ENCODE measurements around the gene ETV6. TPM values are rescaled to one million over a fixed set of nuclear protein-coding genes. Genes with fewer than 3 reads are reported as not detected.
A peak's percentile ranks its signal among the peaks of the same experiment; 100 is the strongest.

Gene ETV6
- total RNA-seq, 2 experiments from 2014 or later: 28.5 to 30.2 TPM

DNA sequence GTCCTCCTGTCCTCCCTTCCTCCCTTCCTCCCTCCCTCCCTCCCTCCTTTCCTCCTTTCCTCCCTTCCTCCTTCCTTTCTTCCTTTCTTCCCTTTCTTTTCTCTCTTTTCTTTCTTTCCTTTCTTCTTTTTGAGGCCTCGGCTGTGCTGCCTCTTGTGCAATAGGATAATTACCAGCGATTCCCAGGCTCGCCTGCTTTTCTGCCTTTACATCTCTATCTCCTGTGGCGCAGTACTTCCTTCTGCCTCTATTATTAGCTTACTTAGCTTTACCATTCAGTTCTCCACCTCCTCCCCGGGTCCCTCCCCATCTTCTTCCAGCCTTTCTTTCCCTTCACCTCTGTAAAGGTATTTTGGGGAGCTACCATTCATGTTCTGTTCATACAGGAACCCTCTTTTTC is 19.9 kb downstream of the ETV6 start:
- no peaks in the 10 kb centered on the region for H3K27me3 ChIP-seq (ENCODE audit: control insufficient read depth in 1 of 2, insufficient read depth in 2 of 2, low read length in 2 of 2)
- TF ChIP-seq, protein P1, sequence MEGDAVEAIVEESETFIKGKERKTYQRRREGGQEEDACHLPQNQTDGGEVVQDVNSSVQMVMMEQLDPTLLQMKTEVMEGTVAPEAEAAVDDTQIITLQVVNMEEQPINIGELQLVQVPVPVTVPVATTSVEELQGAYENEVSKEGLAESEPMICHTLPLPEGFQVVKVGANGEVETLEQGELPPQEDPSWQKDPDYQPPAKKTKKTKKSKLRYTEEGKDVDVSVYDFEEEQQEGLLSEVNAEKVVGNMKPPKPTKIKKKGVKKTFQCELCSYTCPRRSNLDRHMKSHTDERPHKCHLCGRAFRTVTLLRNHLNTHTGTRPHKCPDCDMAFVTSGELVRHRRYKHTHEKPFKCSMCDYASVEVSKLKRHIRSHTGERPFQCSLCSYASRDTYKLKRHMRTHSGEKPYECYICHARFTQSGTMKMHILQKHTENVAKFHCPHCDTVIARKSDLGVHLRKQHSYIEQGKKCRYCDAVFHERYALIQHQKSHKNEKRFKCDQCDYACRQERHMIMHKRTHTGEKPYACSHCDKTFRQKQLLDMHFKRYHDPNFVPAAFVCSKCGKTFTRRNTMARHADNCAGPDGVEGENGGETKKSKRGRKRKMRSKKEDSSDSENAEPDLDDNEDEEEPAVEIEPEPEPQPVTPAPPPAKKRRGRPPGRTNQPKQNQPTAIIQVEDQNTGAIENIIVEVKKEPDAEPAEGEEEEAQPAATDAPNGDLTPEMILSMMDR (IDR thresholded peaks at IDR 0.05): no peak
- intact Hi-C loops (cut with DNase I, micrococcal nuclease): no loop called here
- peaks cover 26% of the 10 kb centered on the region for H3K4me1 ChIP-seq (ENCODE audit: insufficient read depth, low read length)
- Mint-ChIP-seq H3K4me1 (ENCODE audit: low read depth) (peaks cover 88% of the 10 kb centered on the region), H3K36me3 (ENCODE audit: low read depth) (no peaks in the 10 kb centered on the region), H3K9me3 (no peaks in the 10 kb centered on the region), H3K4me3 (no peak overlapping the region), H3K27me3 (no peaks in the 10 kb centered on the region), H3K27ac (no peak overlapping the region)
- peaks cover 5% of the 10 kb centered on the region for H3K36me3 ChIP-seq (ENCODE audit: insufficient read depth, low read length)
- DNase-seq (no peak), ATAC-seq (ENCODE audit: poor library complexity) (no peak)
- ChIA-PET CTCF (interaction anchor here (1.2 kb wide), 1 partner anchor 16 kb away, joined by 4 read pairs; no protein-coding TSS in a partner anchor), POLR2A (no interaction called here)
- H3K9me3 ChIP-seq (ENCODE audit: control insufficient read depth in 1 of 2, insufficient read depth in 1 of 2, low read length in 2 of 2): no peaks in the 10 kb centered on the region
- H3K4me3 ChIP-seq (ENCODE audit: low read length): no peak overlapping the region
- no peak overlapping the region for H3K27ac ChIP-seq (ENCODE audit: low read depth in 1 of 2, low read length in 2 of 2)

DNA sequence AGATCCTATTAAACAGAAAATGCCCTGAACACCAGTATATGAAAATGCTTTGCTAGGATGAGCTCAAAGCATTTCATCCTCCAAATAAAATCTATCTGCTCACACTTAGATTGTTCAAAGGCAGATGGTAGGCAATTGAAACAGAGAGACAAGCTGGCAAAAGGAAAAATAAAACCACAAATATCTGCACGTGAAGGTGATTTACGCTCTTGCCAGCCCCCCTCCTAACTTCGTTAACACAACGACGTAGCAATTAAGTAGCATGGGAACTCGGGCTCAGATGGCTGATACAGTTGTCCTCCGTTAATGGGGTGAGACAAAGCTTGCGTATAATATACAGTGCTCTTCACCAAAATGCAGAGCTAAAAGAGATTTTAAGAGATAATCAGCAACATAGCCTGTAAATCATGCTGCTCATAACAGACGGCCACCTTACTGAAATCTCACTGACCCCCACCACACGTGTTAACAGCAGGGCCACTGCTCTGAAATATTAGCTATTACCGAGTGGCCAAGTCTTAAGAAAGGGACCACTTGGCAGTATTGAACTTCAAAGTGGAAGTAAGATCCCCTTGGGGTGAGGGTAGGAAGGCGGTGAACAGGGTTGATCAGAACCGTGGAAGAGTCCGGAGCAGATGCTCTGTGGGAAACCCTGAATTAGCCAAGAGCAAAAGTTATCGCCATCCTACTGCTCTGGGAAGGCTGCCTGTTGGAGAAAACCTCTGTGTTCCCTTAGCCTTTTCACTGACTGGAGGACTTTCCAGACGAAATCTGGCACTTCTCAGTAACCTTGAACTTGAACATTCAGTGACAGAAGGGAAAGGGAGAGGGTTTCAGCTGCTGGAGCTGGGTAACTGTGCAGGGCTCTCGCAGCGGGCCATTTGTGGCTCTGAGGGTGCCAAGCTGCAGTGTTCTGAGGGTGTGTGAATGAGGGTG is 23.1 kb downstream of the ETV6 start:
- ATAC-seq (ENCODE audit: poor library complexity) (no peak), DNase-seq (no peak)
- H3K36me3 Mint-ChIP-seq (ENCODE audit: low read depth): peaks cover 4% of the 10 kb centered on the region
- Histone ChIP-seq H3K36me3 (ENCODE audit: insufficient read depth, low read length) (peaks cover 4% of the 10 kb centered on the region), H3K9me3 (ENCODE audit: control insufficient read depth in 1 of 2, insufficient read depth in 1 of 2, low read length in 2 of 2) (no peaks in the 10 kb centered on the region), H3K4me1 (ENCODE audit: insufficient read depth, low read length) (peaks cover 31% of the 10 kb centered on the region), H3K27ac (ENCODE audit: low read depth in 1 of 2, low read length in 2 of 2) (no peak overlapping the region), H3K27me3 (ENCODE audit: control insufficient read depth in 1 of 2, insufficient read depth in 2 of 2, low read length in 2 of 2) (no peaks in the 10 kb centered on the region), H3K4me3 (ENCODE audit: low read length) (no peak overlapping the region)
- peak overlapping the region; percentile 6 for H3K27ac Mint-ChIP-seq
- H3K4me3 Mint-ChIP-seq: no peak overlapping the region
- intact Hi-C loops (cut with DNase I, micrococcal nuclease): no loop called here
- H3K4me1 Mint-ChIP-seq (ENCODE audit: low read depth): peaks cover 90% of the 10 kb centered on the region
- H3K9me3 Mint-ChIP-seq: no peaks in the 10 kb centered on the region
- no peaks in the 10 kb centered on the region for H3K27me3 Mint-ChIP-seq
- POLR2A ChIA-PET: no interaction called here
- CTCF ChIA-PET: interaction anchor here (0.7 kb wide), 1 partner anchor 22 kb away, joined by 3 read pairs; no protein-coding TSS in a partner anchor
- TF ChIP-seq, protein P1 (IDR thresholded peaks at IDR 0.05): no peak

DNA sequence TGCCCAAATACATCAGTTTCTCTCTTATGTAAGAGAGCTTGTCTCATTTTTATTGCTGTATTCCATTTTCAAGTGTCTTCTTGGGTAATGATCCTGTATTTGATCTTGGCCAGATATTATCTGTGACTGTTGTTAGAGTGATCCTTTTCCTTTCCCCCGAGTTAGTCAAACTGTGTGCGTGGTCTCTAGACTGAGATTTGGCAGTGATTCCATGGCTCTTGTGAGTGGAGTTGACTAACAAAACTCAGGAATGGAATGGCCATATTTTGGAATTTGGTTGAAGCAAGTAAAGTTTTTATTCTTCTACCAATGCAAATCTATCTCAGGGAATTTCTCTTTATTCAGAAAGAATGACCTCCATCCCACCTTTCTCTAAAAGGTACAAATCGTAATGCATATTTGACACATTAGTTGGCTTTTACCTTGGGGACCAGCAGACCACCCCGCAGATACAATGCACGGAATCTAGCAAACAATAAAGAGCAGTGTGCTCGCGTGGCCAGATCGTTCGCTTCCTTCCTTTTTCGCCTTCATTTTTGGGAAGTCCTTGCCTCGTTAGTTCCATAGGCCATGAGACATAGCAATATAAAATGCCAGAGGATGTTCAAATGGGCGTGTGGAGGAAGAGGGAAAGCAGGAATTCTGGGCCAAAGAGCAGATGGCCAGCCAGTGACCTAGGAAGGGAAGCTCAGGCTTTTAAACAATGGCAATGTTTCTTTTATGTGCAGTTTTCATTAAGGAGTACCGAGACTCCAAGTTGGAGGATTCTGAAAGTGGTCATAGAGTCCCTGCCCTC is 24.4 kb downstream of the ETV6 start:
- H3K27ac ChIP-seq (ENCODE audit: low read depth in 1 of 2, low read length in 2 of 2): no peak overlapping the region
- peaks cover 22% of the 10 kb centered on the region for H3K4me1 ChIP-seq (ENCODE audit: insufficient read depth, low read length)
- no peak for ATAC-seq (ENCODE audit: poor library complexity)

More for the DNA sequence above, 24.4 kb downstream of the ETV6 start:
- Histone ChIP-seq H3K27me3 (ENCODE audit: control insufficient read depth in 1 of 2, insufficient read depth in 2 of 2, low read length in 2 of 2) (no peaks in the 10 kb centered on the region), H3K36me3 (ENCODE audit: insufficient read depth, low read length) (peaks cover 9% of the 10 kb centered on the region), H3K9me3 (ENCODE audit: control insufficient read depth in 1 of 2, insufficient read depth in 1 of 2, low read length in 2 of 2) (no peaks in the 10 kb centered on the region), H3K4me3 (ENCODE audit: low read length) (no peak overlapping the region)
- Mint-ChIP-seq H3K9me3 (no peaks in the 10 kb centered on the region), H3K4me1 (ENCODE audit: low read depth) (peaks cover 93% of the 10 kb centered on the region), H3K4me3 (no peak overlapping the region), H3K36me3 (ENCODE audit: low read depth) (peaks cover 11% of the 10 kb centered on the region), H3K27me3 (no peaks in the 10 kb centered on the region), H3K27ac (no peak overlapping the region)
- POLR2A ChIA-PET: no interaction called here
- TF ChIP-seq, protein P1 (IDR thresholded peaks at IDR 0.05): no peak
- intact Hi-C loops (cut with DNase I, micrococcal nuclease): no loop called here
- CTCF ChIA-PET: no interaction called here
- no peak for DNase-seq
